BLaER1 (cell line): Measurements from ENCODE around the gene TIMP3.

Experiments used
- H3K27ac ChIP-seq: shearing (Covaris generic); formaldehyde crosslinking; 2 replicates; pipeline ENCODE4 v1.8.1; 2022
- H3K27me3 ChIP-seq: shearing (Covaris generic); formaldehyde crosslinking; 2 replicates; pipeline ENCODE4 v1.8.1; 2022
- H3K36me3 ChIP-seq: shearing (Covaris generic); formaldehyde crosslinking; 2 replicates; pipeline ENCODE4 v1.8.1; 2022
- H3K4me1 ChIP-seq: shearing (Covaris generic); formaldehyde crosslinking; 2 replicates; pipeline ENCODE4 v1.8.1; 2022
- H3K4me2 ChIP-seq: shearing (Covaris generic); formaldehyde crosslinking; 2 replicates; pipeline ENCODE4 v1.8.1; 2022
- H3K4me3 ChIP-seq: shearing (Covaris generic); formaldehyde crosslinking; 2 replicates; pipeline ENCODE4 v1.8.1; 2022
- H3K9ac ChIP-seq: shearing (Covaris generic); formaldehyde crosslinking; 2 replicates; pipeline ENCODE4 v1.8.1; 2022
- H3K9me3 ChIP-seq: shearing (Covaris generic); formaldehyde crosslinking; 2 replicates; pipeline ENCODE4 v1.8.1; 2022
- H4K20me1 ChIP-seq: shearing (Covaris generic); formaldehyde crosslinking; 2 replicates; pipeline ENCODE4 v1.8.1; 2022
- Cebpa-rat ChIP-seq: shearing (Covaris generic); IDR thresholded peaks from 2 replicates; pipeline ENCODE4 v1.8.1; 2022

TIMP3 gene

GRCh38 chr22:32837803-32838202, 36.3 kb downstream of the TIMP3 start:
- Histone ChIP-seq H4K20me1 (no peaks in the 10 kb centered on the region), H3K36me3 (no peaks in the 10 kb centered on the region)

GRCh38 chr22:32839831-32840584, 38.5 kb downstream of the TIMP3 start:
- H3K4me1 ChIP-seq = peaks cover 93% of the 10 kb centered on the region
- no peaks in the 10 kb centered on the region for H3K27me3 ChIP-seq
- peak overlapping the region; percentile 33; the same call in 1 of the 2 replicates for H3K9ac ChIP-seq
- H3K36me3 ChIP-seq = no peaks in the 10 kb centered on the region
- no peaks in the 10 kb centered on the region for H4K20me1 ChIP-seq
- peak overlapping the region; percentile 27; the same call in 1 of the 2 replicates for H3K4me3 ChIP-seq
- peak overlapping the region; percentile 83 for H3K4me2 ChIP-seq
- no peaks in the 10 kb centered on the region for H3K9me3 ChIP-seq
- H3K27ac ChIP-seq = peak overlapping the region; percentile 64
- TF ChIP-seq Cebpa-rat = no peak

More at GRCh38 chr22:32837803-32838202, 36.3 kb downstream of the TIMP3 start:
- Histone ChIP-seq H3K4me2 (peak overlapping the region; percentile 83), H3K9me3 (no peaks in the 10 kb centered on the region), H3K4me3 (no peak overlapping the region), H3K27me3 (no peaks in the 10 kb centered on the region), H3K27ac (peak overlapping the region; percentile 62; the same call in 1 of the 2 replicates), H3K4me1 (peaks cover 85% of the 10 kb centered on the region), H3K9ac (no peak overlapping the region)
- TF ChIP-seq Cebpa-rat = no peak

GRCh38 chr22:32841175-32841574, 39.7 kb downstream of the TIMP3 start:
- H3K4me1 ChIP-seq = peaks cover 96% of the 10 kb centered on the region
- no peaks in the 10 kb centered on the region for H3K27me3 ChIP-seq
- H3K4me3 ChIP-seq = no peak overlapping the region

GRCh38 chr22:32842486-32842885, 41.0 kb downstream of the TIMP3 start:
- Histone ChIP-seq H4K20me1 (no peaks in the 10 kb centered on the region), H3K27me3 (no peaks in the 10 kb centered on the region), H3K36me3 (no peaks in the 10 kb centered on the region)

More at GRCh38 chr22:32841175-32841574, 39.7 kb downstream of the TIMP3 start:
- Histone ChIP-seq H3K36me3 (no peaks in the 10 kb centered on the region), H4K20me1 (no peaks in the 10 kb centered on the region), H3K27ac (peak overlapping the region; percentile 33; the same call in 1 of the 2 replicates), H3K9ac (no peak overlapping the region; the same call in 1 of the 2 replicates), H3K4me2 (peak overlapping the region; percentile 83), H3K9me3 (no peaks in the 10 kb centered on the region)
- no peak for TF ChIP-seq Cebpa-rat

GRCh38 chr22:32843300-32843699, 41.8 kb downstream of the TIMP3 start:
- no peak overlapping the region for H3K4me3 ChIP-seq
- no peaks in the 10 kb centered on the region for H3K36me3 ChIP-seq
- no peak for TF ChIP-seq Cebpa-rat
- peak overlapping the region; percentile 83 for H3K4me2 ChIP-seq
- H3K9ac ChIP-seq = no peak overlapping the region
- no peaks in the 10 kb centered on the region for H3K9me3 ChIP-seq
- peaks cover 94% of the 10 kb centered on the region for H3K4me1 ChIP-seq
- H4K20me1 ChIP-seq = no peaks in the 10 kb centered on the region
- no peak overlapping the region for H3K27ac ChIP-seq
- H3K27me3 ChIP-seq = no peaks in the 10 kb centered on the region

More at GRCh38 chr22:32842486-32842885, 41.0 kb downstream of the TIMP3 start:
- Histone ChIP-seq H3K4me2 (peak overlapping the region; percentile 83), H3K4me3 (no peak overlapping the region; the same call in 1 of the 2 replicates), H3K9me3 (no peaks in the 10 kb centered on the region), H3K9ac (no peak overlapping the region), H3K4me1 (peaks cover 96% of the 10 kb centered on the region), H3K27ac (peak overlapping the region; percentile 18; the same call in 1 of the 2 replicates)
- TF ChIP-seq Cebpa-rat = no peak

GRCh38 chr22:32844251-32844650, 42.7 kb downstream of the TIMP3 start:
- Histone ChIP-seq H3K27ac (no peak overlapping the region), H4K20me1 (no peaks in the 10 kb centered on the region), H3K9me3 (no peaks in the 10 kb centered on the region), H3K4me3 (no peak overlapping the region), H3K4me1 (peaks cover 84% of the 10 kb centered on the region), H3K4me2 (peak overlapping the region; percentile 83), H3K36me3 (no peaks in the 10 kb centered on the region), H3K9ac (no peak overlapping the region), H3K27me3 (no peaks in the 10 kb centered on the region)
- TF ChIP-seq Cebpa-rat = no peak

GRCh38 chr22:32846780-32847491, 45.4 kb downstream of the TIMP3 start:
- H3K4me3 ChIP-seq = no peak overlapping the region
- no peaks in the 10 kb centered on the region for H3K27me3 ChIP-seq
- no peaks in the 10 kb centered on the region for H4K20me1 ChIP-seq
- no peaks in the 10 kb centered on the region for H3K9me3 ChIP-seq
- H3K4me2 ChIP-seq = peak overlapping the region; percentile 60
- peaks cover 68% of the 10 kb centered on the region for H3K4me1 ChIP-seq
- no peak overlapping the region; the same call in 1 of the 2 replicates for H3K27ac ChIP-seq
- no peak for TF ChIP-seq Cebpa-rat
- H3K36me3 ChIP-seq = no peaks in the 10 kb centered on the region
- no peak overlapping the region; the same call in 1 of the 2 replicates for H3K9ac ChIP-seq

GRCh38 chr22:32848226-32848625, 46.7 kb downstream of the TIMP3 start:
- no peak overlapping the region for H3K9ac ChIP-seq
- H3K4me2 ChIP-seq = no peak overlapping the region
- H3K27me3 ChIP-seq = no peaks in the 10 kb centered on the region
- H3K9me3 ChIP-seq = no peaks in the 10 kb centered on the region
- no peaks in the 10 kb centered on the region for H3K36me3 ChIP-seq
- no peak overlapping the region for H3K4me3 ChIP-seq
- H4K20me1 ChIP-seq = no peaks in the 10 kb centered on the region
- no peak for TF ChIP-seq Cebpa-rat
- H3K27ac ChIP-seq = no peak overlapping the region
- peaks cover 68% of the 10 kb centered on the region for H3K4me1 ChIP-seq

- no peak for TF ChIP-seq Cebpa-rat
- H3K4me2 ChIP-seq = no peak overlapping the region
Observed at GRCh38 chr22:32849501-32849900, 48.0 kb downstream of the TIMP3 start.

GRCh38 chr22:32850157-32850556, 48.7 kb downstream of the TIMP3 start:
- Histone ChIP-seq H3K4me1 (peaks cover 72% of the 10 kb centered on the region), H3K9me3 (no peaks in the 10 kb centered on the region), H3K4me2 (no peak overlapping the region), H3K4me3 (no peak overlapping the region), H3K36me3 (no peaks in the 10 kb centered on the region), H3K27me3 (no peaks in the 10 kb centered on the region), H3K9ac (no peak overlapping the region), H4K20me1 (no peaks in the 10 kb centered on the region), H3K27ac (no peak overlapping the region)
- no peak for TF ChIP-seq Cebpa-rat

More at GRCh38 chr22:32849501-32849900, 48.0 kb downstream of the TIMP3 start:
- Histone ChIP-seq H3K4me3 (no peak overlapping the region), H3K4me1 (peaks cover 68% of the 10 kb centered on the region), H3K27me3 (no peaks in the 10 kb centered on the region), H3K9ac (no peak overlapping the region), H3K27ac (no peak overlapping the region), H4K20me1 (no peaks in the 10 kb centered on the region), H3K36me3 (no peaks in the 10 kb centered on the region), H3K9me3 (no peaks in the 10 kb centered on the region)
